HepG2 (cell line): ENCODE results near the gene LSM2. TPM values are rescaled to one million over a fixed set of nuclear protein-coding genes. Genes with fewer than 3 reads are reported as not detected.

Source experiments
- GTF3A ChIP-seq: sonication (generic); formaldehyde crosslinking; conservative IDR thresholded peaks from 2 replicates; pipeline ENCODE4 v1.4.0; 2020; ENCODE audit warnings: mild to moderate bottlenecking, missing genetic modification reagents
- HHEX ChIP-seq: IDR thresholded peaks from 2 replicates; pipeline ENCODE4 v1.6.1; 2016; ENCODE audit warnings: control low read depth
- KLF16 ChIP-seq, 2 experiments: sonication (generic) in 1 of 2; formaldehyde crosslinking in 1 of 2; IDR thresholded peaks; 2 replicates each; pipeline versions ENCODE4 v1.6.1 to v1.8.0; 2016 to 2023; ENCODE audit warnings: missing genetic modification reagents in 2 of 2, missing compliant biosample characterization in 1 of 2
- MYC ChIP-seq: sonication (generic); formaldehyde crosslinking; IDR thresholded peaks from 2 replicates; pipeline ENCODE4 v1.9.0; 2021; ENCODE audit warnings: missing genetic modification reagents, borderline replicate concordance
- PHF5A ChIP-seq: IDR thresholded peaks from one replicate; pipeline ENCODE4 v1.6.1; 2018; ENCODE audit warnings: low read depth, missing genetic modification reagents; ENCODE audit not compliant: unreplicated experiment
- SCMH1 ChIP-seq: sonication (generic); formaldehyde crosslinking; IDR thresholded peaks from 2 replicates; pipeline ENCODE4 v1.9.0; 2021; ENCODE audit warnings: missing genetic modification reagents, mild to moderate bottlenecking, borderline replicate concordance
- SIN3A ChIP-seq: IDR thresholded peaks from 2 replicates; pipeline ENCODE4 v1.6.1; 2011; ENCODE audit warnings: low read depth, mild to moderate bottlenecking, control low read depth, low read length, borderline replicate concordance
- SMC3 ChIP-seq: IDR thresholded peaks from 2 replicates; pipeline ENCODE4 v1.6.1; 2011; ENCODE audit warnings: low read length, improper control_type of control experiment
- TIGD3 ChIP-seq: sonication (generic); formaldehyde crosslinking; IDR thresholded peaks from 2 replicates; pipeline ENCODE4 v1.5.1; 2020; ENCODE audit warnings: mild to moderate bottlenecking, missing genetic modification reagents, borderline replicate concordance
- ZBTB42 ChIP-seq: sonication (generic); formaldehyde crosslinking; IDR thresholded peaks from 2 replicates; pipeline ENCODE4 v1.5.0; 2020; ENCODE audit warnings: mild to moderate bottlenecking, missing genetic modification reagents
- ZBTB43 ChIP-seq: sonication (generic); formaldehyde crosslinking; conservative IDR thresholded peaks from 2 replicates; pipeline ENCODE4 v1.4.0; 2020; ENCODE audit warnings: missing genetic modification reagents
- ZBTB7A ChIP-seq: sonication (generic); formaldehyde crosslinking; IDR thresholded peaks from 2 replicates; pipeline ENCODE4 v1.8.0; 2022; ENCODE audit warnings: mild to moderate bottlenecking, missing genetic modification reagents
- ZNF3 ChIP-seq: IDR thresholded peaks from 2 replicates; pipeline ENCODE4 v1.7.0; 2017; ENCODE audit warnings: inconsistent platforms
- ZNF362 ChIP-seq: sonication (generic); formaldehyde crosslinking; IDR thresholded peaks from 2 replicates; pipeline ENCODE4 v1.4.0; 2020; ENCODE audit warnings: missing genetic modification reagents, mild to moderate bottlenecking, borderline replicate concordance
- ZNF629 ChIP-seq: sonication (generic); formaldehyde crosslinking; conservative IDR thresholded peaks from 2 replicates; pipeline ENCODE4 v1.5.0; 2020; ENCODE audit warnings: missing genetic modification reagents
- ZNF710 ChIP-seq: sonication (generic); formaldehyde crosslinking; IDR thresholded peaks from 2 replicates; pipeline ENCODE4 v1.5.0; 2020; ENCODE audit warnings: mild to moderate bottlenecking, missing genetic modification reagents, borderline replicate concordance
- ZNF777 ChIP-seq: sonication (generic); formaldehyde crosslinking; IDR thresholded peaks from 2 replicates; pipeline ENCODE4 v1.4.0; 2020; ENCODE audit warnings: missing genetic modification reagents
- ZSCAN25 ChIP-seq: sonication (generic); formaldehyde crosslinking; IDR thresholded peaks from 2 replicates; pipeline ENCODE4 v1.8.0; 2022; ENCODE audit warnings: mild to moderate bottlenecking, missing genetic modification reagents
- polyA plus RNA-seq, 8 experiments: library from polyadenylated mRNA; depleted of rRNA in 3 of 8; stranded (reverse) in 7 of 8; unstranded in 1 of 8; fragments of >200 nt; fragmentation: Illumina TruSeq in 4 of 8; extraction: Trizol in 4 of 8; gene quantifications; 2 replicates each; pipeline versions ENCODE4 v1.2.1 to v1.2.3, GENCODE V29; 2011 to 2016; ENCODE audit warnings: low read depth in 4 of 8, missing spikeins in 1 of 8, mixed read lengths in 1 of 8; ENCODE audit not compliant: insufficient read depth in 1 of 8
- total RNA-seq, 5 experiments: library from RNA; depleted of rRNA; stranded (reverse); fragments of >200 nt; fragmentation: Illumina TruSeq; extraction: Trizol; gene quantifications; 2 replicates each; pipeline ENCODE4 v1.2.3, GENCODE V29; 2016; ENCODE audit warnings: low read depth in 1 of 5
- TF ChIP-seq, protein P1 (sequence below): sonication (generic); formaldehyde crosslinking; IDR thresholded peaks from 2 replicates; pipeline ENCODE4 v1.4.0; 2020; ENCODE audit warnings: missing genetic modification reagents
- TF ChIP-seq, protein P2 (sequence below): sonication (generic); formaldehyde crosslinking; IDR thresholded peaks from 2 replicates; pipeline ENCODE4 v1.8.0; 2022; ENCODE audit warnings: missing genetic modification reagents, mild to moderate bottlenecking, moderate library complexity, borderline replicate concordance

LSM2 gene
- total and polyA plus RNA-seq, 2 of the 13 experiments (the other 11 are each of a cell fraction or from before 2014, with no cell fraction given) = 69.4 to 90.5 TPM

DNA sequence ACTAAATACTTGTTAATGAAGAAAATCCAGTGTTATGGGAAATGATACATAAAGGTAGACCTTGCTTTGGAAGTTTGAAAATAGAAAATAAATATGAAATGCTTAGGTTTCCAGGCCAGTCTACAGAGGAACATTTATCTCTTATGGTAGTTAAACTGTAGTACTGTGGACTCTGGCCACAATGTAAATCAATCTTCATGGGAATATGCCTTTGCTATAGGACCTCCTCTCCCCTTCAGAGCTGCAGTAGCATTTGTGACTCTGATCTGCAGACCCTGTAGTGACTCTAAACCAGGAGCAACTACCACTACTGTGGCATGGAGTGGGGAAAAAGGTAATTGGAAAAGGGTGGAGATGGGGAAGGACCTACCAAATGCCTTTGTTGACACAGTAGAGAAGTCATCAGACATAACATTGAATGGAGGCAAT, 13.1 kb upstream of the LSM2 start (continued):
- no peak for TF ChIP-seq ZBTB42 (CRISPR knock-in tag)
- TF ChIP-seq GTF3A (CRISPR knock-in tag) = no peak
- TF ChIP-seq, protein P1, sequence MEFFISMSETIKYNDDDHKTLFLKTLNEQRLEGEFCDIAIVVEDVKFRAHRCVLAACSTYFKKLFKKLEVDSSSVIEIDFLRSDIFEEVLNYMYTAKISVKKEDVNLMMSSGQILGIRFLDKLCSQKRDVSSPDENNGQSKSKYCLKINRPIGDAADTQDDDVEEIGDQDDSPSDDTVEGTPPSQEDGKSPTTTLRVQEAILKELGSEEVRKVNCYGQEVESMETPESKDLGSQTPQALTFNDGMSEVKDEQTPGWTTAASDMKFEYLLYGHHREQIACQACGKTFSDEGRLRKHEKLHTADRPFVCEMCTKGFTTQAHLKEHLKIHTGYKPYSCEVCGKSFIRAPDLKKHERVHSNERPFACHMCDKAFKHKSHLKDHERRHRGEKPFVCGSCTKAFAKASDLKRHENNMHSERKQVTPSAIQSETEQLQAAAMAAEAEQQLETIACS (CRISPR knock-in tag) = 0 out of 2 replicates have a peak, but pooled peaks have one; percentile 23
- no peak for TF ChIP-seq SIN3A
- no peak for TF ChIP-seq MYC (CRISPR knock-in tag)
- no peak for TF ChIP-seq ZNF777
- peak; percentile 56; the same call in 1 of the 2 replicates for TF ChIP-seq ZBTB7A
- TF ChIP-seq PHF5A = no peak
- no peak for TF ChIP-seq HHEX (CRISPR knock-in tag)
- no peak for TF ChIP-seq ZNF3
- TF ChIP-seq ZBTB43 (CRISPR knock-in tag) = no peak
- 0 out of 4 replicates have a peak, but pooled peaks of 1 of the 2 experiments have one; percentile 6 for TF ChIP-seq KLF16 (CRISPR knock-in tag; IDR thresholded peaks at IDR 0.05)
- peak; percentile 43; the same call in 1 of the 2 replicates for TF ChIP-seq ZNF362 (CRISPR knock-in tag)
- TF ChIP-seq ZNF629 (CRISPR knock-in tag) = no peak
- TF ChIP-seq SMC3 = no peak
- TF ChIP-seq, protein P2, sequence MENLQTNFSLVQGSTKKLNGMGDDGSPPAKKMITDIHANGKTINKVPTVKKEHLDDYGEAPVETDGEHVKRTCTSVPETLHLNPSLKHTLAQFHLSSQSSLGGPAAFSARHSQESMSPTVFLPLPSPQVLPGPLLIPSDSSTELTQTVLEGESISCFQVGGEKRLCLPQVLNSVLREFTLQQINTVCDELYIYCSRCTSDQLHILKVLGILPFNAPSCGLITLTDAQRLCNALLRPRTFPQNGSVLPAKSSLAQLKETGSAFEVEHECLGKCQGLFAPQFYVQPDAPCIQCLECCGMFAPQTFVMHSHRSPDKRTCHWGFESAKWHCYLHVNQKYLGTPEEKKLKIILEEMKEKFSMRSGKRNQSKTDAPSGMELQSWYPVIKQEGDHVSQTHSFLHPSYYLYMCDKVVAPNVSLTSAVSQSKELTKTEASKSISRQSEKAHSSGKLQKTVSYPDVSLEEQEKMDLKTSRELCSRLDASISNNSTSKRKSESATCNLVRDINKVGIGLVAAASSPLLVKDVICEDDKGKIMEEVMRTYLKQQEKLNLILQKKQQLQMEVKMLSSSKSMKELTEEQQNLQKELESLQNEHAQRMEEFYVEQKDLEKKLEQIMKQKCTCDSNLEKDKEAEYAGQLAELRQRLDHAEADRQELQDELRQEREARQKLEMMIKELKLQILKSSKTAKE (CRISPR knock-in tag) = no peak
- no peak for TF ChIP-seq SCMH1 (CRISPR knock-in tag)
- no peak for TF ChIP-seq ZSCAN25 (CRISPR knock-in tag)
- no peak for TF ChIP-seq TIGD3
- no peak for TF ChIP-seq ZNF710 (CRISPR knock-in tag)
